GM19035 (cell line): ENCODE results near the gene DIAPH3.

Experiments
- ATAC-seq: cut with Tn5 transposase; IDR thresholded peaks from one replicate; pipeline ENCODE4 v1.9.1; 2021; ENCODE audit not compliant: unreplicated experiment

DIAPH3 gene

DNA sequence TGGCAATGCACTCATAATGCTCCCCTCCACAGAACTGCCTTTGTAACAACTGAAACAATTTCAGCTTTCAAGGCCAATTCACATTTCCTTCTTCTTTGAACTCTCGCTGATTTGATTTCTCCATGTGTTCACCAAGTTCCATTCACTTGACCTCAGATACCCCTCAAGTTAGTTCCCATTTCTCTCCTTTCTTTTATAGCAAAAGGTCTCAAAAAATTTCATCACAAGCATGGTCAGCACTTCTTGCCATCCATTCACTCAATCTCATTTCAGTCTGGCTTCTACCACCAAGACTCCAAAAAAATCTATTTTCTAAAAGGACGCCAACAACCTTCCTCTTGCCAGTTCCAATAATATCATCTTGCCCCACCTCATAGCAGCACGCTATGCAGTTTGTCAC lies 135.7 kb downstream of the DIAPH3 start:
- no peak for ATAC-seq

DNA sequence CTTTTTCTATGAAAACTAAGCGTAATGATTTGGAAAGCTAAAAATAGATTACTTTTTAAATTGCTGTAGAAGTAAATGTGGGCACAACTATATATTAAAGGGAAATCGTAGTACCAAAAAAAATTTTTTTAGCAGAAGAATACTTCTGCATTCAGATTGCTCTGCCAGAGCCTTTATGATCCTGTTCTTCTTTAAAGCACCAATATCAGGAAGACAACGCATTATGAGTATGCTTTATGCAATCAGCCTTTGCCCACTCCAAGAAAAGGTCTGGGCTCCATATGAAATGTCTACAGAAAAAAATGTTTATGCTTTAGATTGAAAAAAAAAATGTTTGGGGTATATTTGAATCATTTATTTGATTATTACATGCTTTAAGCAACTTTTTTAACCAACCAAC lies 137.4 kb downstream of the DIAPH3 start:
- ATAC-seq, result no peak

DNA sequence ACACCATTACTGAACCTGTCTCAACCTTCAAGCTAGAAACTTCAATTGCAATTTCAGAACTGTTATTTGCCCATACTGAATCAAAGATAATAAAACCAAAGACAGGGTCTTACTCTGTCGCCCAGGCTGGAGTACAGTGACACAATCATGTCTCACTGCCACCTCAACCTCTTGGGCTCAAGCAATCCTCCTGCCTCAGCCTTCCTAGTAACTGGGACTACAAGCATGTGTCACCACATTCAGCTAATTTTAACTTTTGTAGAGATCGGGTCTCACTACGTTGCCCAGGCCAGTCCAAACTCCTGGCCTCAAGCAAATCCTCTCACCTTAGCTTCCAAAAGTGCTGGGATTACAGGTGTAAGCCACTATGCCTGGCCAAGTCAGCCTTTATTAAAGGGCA lies 143.4 kb downstream of the DIAPH3 start:
- no peak for ATAC-seq

DNA sequence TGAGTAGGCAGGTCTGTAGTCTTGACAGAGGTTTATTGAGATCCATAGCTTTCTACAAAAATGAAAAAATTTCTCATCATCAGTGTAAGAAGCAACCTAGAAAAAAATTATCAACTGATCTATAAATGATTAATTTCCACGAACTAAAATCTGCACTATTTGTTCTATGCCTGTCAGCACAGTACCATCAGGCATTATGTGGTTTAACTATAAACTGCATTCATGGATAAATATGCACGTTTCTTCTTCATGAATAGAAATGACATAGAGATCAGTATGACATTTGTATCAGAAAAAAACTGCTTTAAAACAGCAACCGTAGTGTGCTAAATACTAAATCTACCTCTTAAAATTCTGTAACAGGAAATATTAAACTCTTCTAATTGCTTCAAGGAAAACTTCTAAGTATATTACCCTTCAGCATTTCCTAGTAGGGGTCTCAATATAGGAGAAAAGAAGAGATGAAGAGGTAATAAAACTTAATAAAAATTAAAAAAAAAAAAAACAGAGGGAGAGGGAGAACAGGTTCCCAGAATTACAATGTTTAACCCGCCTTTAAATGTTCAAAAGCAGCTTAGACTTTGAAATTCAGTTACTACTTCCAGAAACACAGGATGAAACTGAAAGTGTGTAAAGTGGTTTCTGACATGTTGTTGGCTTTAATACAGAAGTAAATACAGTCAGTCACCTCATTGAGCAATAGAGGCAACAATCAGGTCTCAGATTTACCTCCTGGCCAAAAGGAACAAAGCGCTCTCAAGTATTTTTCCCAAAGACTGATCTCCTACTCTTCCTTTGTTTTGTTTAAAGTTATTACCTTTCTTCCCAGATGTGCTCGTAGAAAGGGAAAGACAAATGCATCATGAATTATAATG lies 144.4 kb downstream of the DIAPH3 start:
- ATAC-seq, result no peak

DNA sequence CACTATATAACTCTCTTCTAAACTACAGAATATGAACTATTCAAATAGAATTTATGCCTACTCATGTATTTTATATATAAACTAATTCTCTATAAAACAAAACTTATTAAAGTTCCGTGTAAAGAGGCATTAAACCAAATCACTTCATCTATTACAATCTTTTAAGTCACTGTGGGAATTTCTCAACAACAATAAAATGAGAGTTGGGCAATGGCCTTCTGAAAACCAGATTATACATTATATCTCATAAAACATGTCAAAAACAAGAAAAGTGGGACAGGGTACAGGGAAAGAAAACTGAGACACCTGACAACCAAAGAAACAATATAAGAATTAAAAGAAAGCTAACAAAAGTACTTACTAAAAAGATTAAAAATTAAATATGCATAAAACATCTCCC lies 145.2 kb downstream of the DIAPH3 start:
- no peak for ATAC-seq

DNA sequence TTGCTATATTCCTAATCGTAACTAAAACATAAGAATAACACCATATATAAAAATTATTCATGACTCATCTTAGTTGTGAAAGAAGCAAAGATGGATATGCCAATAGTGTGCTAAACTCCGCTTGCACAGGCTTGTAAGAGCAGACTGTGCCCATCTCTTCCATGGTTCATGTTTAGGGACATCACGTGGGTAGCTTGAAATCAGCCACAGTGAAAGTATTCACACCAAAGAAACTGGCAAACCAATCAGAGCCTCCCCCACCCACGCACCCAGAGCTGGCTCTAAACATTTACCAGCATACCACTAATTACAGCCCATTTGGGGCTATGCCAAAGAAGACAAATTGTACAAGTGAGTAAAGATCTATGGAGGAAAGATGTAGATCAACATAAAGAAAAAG lies 147.5 kb downstream of the DIAPH3 start:
- ATAC-seq, result no peak

DNA sequence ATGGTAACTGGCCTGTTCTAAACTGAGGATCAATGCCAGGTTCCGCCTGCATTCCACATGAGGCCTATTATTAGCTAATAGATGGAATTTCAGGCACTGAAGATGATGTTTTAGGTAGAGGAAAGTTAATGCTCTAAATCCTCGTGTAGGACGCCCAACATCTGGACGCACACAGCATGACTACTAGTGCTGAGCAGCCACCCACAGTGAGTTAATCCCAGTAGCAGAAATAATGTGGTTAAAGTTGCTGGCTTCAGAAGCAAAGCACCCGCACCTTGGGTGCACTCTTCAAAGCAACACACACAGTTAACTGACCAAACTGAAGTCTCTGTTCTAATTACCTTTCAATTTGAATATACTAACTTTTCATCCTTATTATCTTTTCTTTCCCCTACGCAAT lies 150.6 kb downstream of the DIAPH3 start:
- ATAC-seq, result no peak

DNA sequence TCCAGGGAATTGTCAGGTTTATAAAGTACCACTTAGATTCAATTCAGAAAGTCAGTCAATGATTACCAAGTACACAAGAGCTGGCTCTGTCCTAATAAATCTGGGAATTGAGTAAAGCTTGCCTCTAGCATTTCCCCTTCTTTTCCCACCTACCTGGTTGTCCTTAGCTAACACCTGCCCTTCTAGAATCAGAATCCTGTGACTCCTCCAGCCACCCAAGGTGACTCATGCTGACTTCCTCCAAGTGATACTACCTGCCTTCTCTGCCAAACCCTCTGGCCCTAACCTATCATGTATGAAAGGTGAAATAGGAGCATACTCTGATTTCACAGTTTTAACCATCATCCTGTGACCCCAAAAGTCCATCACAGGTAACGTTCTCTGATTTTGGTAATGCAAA lies 151.2 kb downstream of the DIAPH3 start:
- no peak for ATAC-seq

DNA sequence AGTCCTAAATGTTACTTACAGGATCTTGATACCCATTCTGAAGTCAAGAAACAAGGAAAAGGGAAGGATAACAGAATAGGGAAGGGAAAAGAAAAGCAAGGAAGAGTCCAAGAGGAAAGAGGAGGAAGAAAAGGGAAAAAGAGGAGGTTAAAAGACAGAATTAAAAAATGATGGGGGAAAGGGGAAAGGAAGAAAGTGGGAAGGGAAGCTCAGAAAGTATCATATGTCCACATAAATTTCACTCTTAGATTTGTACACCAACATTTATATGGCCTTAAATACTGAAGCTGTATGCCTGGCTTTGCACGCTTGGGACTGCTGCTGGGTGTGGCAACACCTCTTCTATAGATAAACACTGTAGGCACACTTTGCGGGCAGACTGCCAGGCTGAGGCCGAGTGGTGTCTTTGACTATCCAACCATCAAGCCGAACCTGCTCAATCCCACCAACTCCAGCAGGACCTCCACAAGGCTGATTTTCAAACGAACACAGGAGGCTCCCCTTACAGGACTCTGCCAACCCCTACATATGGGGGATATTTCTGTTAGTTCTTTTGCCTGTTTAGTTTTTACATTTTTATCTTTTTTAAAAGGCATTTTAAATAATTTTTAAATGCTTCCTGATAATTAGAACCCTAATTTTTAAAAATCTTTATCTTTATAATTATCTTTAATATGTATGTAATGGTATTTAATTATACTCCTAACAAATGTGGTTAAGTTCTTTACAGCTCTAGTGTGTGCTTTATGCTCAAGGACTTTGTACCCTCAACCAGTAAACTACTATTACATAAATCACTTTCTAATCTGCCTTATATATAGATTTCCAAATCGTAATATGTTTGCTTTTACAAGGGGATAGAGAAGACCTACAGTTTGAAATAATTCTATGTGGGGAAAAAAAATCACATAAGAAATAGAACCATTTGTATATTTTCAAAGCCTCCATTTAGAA lies 154.2 kb downstream of the DIAPH3 start:
- ATAC-seq, result no peak

DNA sequence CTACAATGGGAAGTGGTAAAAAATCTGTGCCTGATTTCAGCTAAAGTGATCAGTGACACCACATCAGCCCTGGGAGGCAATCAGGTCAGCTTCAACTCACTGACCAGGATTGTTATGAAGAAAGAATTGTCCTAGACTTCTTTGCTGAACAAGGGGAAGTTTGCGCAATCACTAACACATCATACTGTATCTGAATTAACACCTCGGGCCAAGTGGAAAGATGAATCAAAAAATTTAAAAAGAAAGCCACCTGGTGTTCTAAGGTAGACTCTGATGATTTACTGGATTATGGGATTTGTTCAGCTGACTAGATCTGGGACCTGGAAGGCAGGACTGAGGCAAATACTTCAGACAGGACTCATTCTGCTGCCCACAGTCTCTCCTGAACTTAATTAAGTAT lies 161.8 kb downstream of the DIAPH3 start:
- ATAC-seq, result no peak

DNA sequence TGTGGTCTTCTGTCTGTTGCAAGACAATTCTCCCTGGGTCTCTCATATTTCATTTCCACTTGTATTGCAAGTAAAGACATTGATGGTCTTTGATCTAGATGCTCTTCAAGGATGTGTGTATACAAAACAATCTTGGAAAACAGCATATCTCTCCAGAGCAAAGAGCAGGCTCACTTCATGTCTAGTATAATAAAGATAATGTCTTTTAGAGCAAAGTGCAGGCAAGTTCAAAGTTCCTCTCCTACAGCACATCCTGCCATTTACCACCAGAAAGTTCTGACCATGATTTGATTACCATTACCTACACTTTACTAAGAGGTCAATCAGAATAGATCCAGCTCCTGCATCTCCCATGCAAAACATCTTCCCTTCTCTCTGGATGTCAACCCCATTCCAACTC lies 162.8 kb downstream of the DIAPH3 start:
- ATAC-seq, result no peak

DNA sequence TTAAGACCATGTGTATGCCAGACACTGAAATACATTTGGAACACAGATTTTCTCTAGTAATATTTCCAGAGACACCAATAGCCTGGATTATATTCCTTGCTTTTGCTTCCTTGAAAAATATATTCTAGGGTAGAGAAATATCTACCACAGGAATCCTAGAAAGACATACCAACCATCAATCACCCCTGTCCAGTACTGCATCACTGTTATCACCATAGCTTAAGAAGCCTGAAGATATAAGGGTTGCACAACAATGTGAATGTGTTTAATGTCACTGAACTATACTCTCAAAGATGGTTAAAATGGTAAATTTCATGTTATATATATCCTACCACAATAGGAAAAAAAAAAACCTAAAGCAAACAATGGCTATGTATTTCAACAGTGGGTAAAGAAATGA lies 163.6 kb downstream of the DIAPH3 start:
- no peak for ATAC-seq

DNA sequence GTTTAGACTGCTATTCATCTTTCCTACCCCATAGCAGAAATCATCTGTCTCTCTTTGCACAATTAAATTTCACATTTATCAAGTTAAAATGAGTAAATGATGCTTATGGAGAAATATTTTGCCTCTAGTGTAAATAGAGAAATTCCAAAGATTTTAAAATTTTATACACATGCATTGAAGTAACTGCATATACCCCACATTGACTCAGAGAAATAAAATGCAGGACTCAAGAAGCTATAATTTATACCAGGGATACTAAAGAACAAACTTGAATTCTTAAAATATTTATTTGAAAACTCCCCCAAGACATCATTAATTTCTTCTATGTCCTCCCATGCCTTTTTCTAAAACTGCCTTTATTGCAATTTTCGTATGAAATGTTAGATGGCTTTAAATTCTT lies 165.8 kb downstream of the DIAPH3 start:
- no peak for ATAC-seq

DNA sequence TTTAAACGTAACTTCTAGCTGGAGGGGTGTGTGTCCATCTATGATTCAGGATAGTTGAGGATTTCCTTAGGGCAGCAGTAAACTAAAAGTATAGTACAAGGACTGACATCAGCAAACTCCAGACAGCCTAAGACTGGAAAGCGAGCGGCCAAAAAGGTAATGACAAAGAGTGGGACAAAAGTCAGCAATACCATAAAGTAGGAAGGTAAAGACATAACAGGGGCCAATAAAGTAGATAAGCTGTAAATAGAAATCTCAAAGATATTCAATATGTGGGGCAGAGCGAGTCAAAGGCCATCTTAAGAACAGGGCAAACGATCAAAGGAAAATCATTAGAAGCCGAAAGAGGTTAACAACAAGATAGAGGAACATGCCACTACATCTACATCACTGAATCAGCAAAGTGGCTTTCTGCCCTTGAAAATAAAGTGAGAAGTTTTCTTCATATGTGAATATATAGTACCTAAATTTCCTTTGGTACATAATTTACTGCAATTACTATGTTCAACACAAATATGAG lies 167.2 kb downstream of the DIAPH3 start:
- ATAC-seq, result no peak

DNA sequence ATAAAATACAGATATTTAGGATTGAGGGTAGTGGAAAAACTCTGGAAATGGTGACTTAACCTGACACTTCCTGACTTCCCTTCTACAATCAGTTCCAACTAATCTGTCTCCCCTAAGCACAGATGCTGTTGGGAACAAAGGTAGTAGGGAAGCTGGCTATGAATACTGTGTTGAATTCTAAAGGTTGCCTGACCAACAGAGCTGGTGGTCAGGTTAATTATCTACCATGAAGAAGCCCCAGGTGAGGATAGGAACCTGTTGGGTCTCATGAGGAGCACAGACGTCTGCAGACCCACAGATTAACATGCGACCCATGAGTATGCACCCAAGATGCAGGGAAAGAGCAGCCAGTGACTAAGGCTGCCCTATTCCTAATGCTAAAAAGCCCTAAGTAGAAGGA lies 172.3 kb downstream of the DIAPH3 start:
- ATAC-seq, result no peak

DNA sequence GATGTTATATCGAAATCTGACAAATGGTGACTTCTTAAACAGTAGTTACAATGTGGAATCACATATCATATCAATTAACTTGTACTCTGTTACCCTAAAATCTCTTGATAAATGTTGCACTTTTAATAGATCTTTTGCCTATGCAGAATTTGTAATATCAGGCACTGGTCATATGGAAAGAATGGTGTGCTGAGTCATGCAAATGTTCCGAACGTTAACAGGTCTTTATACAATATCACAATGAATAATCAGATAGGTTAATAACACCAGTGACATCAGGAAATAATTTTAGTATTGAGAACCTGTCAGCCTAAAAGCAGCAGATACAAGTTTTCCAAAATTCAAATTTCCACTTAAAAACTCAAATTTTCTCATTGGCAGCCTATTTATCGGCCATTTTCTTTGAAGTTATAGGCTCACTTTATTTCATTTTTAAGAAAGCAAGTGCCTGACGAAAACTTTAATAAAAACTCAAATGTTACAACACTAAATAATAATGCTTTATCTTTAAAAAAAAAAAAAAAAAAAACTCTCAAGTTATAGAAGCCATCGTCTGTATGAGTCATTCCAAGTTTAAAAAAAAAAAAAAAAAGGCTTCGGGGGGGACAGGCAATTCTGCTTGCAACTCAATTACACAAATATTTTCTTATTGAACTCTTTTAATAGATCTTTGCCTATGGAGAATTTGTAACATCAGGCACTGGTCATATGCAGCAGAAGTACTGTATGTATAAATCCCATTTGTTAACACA lies 180.9 kb downstream of the DIAPH3 start:
- no peak for ATAC-seq

DNA sequence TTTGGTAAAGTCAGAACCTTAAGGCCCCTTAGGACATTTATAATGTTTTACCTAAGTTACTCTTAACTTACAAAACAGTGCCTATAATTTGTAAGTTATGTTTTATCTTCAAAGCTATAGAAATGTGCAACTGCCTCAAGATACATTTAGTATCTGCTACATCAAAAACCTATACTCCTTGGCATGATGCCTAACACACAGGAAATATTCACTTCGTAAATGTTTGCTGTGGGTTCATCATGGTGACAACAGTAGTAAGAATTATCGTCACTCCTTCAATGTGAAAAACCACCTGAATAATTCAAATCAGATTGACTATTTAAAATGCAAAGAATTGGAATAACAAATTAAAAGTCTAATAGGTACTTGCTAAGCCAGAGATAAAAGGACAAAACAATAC lies 184.1 kb downstream of the DIAPH3 start:
- no peak for ATAC-seq

DNA sequence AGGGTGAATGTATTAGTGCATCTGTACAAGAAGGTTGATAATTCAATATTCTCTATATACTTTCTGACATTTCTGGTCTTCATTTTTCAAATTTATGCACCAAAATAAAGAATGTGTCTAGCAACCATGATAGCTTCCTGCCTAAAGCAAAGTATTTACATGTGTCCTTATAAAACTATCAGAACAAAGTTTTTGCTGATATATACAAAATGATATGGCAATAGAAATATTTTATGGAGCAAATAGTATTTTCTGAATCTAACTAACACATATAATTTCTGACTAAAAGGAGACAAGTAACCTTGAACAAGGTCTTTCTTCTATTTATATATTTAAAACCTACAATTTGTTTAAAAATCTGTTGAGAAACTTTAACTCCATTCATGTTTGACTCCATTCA lies 184.9 kb downstream of the DIAPH3 start:
- no peak for ATAC-seq

DNA sequence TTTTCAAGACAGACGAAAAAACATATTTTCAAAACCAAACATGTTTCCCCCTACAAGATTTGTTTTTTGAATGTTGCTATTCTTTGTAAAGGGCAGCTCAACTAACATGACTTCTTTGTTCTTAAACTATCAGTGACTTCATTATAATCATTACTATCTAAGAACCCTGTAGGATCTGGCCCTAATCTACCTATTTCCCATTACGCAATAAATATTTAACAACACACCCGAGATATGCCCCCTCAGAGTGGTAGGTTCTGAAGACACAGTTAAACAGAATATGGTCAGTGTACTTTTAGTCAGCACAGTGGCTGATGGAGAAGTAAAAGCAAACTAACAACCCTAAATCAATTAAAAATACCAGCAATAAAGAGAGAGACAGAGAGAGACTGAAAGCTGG lies 186.9 kb downstream of the DIAPH3 start:
- no peak for ATAC-seq

DNA sequence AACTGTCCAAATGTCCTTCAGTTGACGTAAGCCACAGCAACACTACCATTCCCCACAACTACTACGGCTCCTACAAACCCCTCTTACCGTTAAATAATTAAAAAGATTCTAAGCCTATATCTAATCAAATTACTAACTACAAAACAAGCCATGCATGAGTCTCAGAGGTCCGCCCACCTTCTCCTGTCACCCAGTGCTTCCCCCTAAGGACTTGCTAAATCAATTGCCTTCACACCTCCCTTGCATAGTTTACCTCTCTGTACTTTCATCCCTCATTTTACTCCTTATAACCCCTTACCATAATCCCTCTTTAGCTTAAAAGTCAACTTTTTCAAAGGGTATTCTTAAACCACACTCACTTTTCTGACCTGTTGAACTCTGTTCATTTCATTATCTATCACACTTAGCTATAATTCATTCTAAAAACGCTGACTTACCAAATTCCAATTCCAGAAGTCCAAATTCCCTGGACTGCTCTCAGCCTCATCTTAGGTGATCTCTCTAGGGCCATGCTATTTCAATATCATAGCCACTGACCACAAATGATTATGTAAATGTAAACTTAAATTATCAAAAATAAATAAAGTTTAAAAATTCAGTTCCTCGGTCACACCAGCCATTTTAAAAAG lies 187.8 kb downstream of the DIAPH3 start:
- no peak for ATAC-seq

DNA sequence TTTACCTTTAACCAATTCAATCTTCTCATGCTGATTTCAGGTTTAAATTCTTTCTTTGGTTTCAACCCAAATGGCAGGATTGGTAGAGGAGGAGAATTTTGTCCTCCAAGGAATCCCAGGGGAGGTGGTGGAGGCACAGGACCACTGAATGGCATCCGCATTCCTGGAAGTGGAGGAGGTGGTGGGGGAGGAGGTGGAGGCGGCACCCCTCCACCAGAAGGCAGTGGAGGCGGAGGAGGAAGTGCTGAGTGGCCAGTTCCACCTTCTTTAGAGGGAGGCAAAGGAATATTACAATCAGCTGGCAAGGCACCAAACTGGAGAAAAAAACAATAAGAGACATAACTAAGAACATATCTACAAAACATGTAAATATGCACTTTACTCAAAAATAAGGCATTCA lies 192.9 kb downstream of the DIAPH3 start:
- no peak for ATAC-seq
